MV-4-11 (cell line): Measurements from ENCODE around the gene SLC43A3.
"Not testable (repeated sequence)": the region's sequence is repeated elsewhere in the genome, so short reads cannot be mapped to it uniquely, and the experiment has no call there.

Source experiments
- DNase-seq: peaks from one replicate; lab custom pipeline; 2025; lab: John Stamatoyannopoulos, UW

Gene SLC43A3

DNA sequence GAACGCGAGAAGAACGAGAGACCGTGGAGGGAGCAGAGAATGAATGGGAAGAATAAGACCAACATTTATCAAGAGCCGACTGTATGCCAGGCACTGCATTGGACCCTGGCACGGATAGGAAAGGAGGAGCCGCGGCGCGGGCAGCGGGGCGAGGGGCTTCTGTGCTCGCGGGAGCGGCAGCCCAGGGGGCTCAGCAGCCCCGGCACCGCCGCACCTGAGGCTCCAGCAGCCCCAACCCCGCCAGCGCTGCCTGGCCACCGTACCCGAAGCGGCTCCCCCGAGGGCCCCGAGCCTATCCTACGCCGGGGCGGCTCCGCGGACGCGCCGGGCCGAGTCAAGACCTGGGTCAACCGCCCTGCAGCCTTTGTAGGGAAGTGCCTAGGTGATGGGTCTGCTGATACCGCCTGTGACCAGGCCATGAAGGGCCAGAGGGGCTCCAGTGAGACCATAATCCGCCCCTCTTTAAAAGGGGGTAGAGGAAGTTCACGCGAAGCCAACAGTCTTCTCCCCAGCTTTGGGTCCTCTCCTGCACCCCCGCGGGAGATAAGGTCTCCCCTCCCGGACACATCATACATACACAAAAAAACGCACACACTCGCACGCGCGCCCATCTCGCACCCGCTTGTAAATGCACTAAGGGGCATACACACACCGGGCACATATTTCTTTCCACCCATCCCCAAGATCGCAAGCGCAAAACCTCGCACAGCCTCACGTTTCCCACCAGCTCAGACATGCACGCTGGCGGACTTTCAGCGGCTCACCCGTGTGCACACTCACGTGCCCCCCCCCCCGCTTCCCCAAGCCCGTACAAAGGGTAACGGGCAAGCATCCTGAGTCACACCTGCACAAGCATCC, 32.5 kb upstream of the SLC43A3 start:
- no peak for DNase-seq

DNA sequence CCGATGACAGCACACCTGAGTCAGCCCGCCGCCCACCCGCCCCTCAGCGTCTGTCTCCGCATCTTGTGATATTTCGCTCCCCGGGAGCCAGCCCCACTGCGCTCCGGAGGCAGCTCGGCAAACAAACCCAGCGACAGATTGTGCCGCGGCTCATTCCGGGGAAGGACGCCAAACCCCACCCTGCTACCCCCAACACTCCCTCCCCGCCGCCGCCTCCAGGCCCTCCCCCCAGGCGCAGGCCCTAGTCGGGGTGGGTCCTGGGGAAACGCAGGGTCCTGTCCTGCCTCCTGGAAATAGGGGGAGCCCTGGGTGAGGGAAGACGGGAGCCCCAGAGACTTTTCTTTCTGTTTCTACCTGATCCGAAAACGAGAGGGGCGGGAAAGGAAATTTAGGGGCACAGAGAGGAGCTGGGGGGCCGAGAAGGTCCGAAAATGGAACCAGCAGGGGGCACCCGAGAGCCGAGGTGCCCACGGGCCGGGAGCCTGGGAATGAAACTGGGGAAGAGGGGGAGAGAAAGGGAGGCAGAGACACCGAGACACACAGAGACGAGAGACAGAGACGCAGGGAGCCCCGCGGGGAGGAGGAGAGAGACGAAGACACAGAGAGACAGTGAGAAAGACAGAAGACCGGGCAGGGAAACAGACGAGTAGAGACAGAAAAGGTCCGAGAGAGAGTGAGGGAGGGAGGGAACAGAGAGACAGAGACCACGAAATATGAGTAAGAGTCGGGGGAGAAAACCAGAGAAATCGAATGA, 31.7 kb upstream of the SLC43A3 start:
- DNase-seq, result no peak

DNA sequence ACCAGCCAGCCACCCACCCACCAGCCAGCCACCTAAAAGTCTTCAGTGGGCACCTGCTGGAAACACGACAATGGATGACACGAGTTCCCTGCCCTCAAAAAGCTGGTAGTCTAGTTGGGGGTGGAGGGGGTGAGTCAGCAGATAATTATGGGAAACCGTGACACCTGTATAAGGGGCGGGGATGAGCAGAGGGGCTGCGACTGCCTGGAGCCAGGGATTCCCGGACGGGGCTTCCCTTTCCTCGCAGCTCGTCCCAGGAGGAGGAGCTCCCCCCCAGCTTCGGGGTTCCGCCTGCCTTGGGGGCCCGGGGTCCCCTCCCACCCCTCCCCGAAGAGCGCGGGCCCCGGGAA, 31.1 kb upstream of the SLC43A3 start:
- no peak for DNase-seq

DNA sequence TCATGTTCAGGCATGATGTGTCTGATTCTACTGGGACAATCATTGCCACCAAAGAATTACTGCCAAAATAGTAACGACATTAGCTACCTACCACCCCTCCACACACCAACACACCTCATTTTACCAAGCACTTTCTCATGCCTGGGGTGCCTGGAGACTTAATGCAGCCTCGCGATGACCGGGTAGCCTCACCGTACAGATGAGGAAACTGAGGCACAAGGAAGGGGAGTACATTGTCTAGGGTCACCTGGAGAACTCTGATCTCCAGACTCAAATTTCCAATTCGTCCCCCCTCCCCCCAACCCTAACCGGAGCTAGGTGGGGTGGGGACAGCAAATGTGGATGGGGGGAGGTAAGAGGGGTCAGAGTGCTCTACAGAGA, 30.7 kb upstream of the SLC43A3 start:
- no peak for DNase-seq

DNA sequence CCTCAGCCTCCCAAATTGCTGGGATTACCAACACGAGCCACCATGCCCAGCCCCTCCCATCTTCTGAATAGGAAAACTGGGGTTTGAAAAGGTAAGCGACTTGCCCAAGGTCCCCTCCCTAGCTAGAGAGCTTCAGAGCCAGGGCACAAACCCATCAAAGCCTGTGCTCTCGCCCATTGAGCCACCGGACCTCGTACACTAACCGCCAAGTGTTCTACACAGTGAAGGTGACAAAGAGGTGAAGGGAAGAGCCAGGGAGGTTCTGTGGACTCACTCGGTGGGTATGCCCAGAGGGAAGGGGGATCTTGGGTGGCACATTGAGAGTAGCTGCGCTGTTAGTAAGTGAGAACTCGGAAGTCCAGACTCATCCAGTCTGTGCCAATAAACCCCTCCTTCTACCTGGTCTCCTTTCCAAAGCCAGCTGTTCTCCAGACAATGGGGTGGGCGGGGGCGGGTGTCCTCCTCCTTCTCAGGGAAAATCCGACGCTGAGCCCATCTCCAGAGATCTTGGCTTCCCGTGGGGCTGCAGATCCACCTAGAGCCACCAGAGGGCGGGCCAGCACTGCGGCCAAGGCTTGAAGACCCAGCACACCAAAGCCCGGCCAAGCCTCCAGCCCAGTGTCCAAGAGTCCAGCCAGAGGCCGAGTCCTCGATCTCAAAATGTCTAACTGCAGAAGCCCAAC, 30.2 kb upstream of the SLC43A3 start:
- peak; percentile 61 for DNase-seq

DNA sequence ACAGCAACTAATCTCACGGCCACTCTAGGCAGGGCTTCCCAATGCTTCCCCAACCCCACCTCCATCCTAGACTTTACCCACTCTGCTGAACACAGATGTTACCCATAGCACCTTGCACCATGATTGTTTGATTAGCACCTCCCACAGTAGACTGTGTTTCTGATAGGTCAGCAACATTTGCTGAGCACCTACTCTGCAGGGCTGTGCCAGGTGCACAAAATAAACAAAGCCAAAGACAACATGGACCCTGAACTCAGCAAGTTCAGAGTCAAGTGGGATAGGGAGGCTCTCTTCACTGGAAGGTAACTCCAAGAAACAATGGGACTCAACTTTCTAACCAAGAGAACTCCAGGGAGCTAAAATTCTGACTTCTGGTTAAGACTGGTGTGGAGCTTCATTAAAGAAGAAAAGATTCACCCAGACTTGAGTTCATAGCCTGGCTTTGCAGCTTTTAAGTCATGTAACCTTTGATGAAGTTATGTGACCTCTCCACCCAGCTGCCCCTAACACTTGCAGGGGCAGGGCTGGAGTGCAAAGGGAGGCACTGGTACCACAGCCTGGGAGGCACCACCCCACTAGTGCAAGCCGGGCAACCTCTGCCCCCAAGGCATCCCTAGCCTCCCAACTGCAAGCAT, 26.7 kb upstream of the SLC43A3 start:
- no peak for DNase-seq

DNA sequence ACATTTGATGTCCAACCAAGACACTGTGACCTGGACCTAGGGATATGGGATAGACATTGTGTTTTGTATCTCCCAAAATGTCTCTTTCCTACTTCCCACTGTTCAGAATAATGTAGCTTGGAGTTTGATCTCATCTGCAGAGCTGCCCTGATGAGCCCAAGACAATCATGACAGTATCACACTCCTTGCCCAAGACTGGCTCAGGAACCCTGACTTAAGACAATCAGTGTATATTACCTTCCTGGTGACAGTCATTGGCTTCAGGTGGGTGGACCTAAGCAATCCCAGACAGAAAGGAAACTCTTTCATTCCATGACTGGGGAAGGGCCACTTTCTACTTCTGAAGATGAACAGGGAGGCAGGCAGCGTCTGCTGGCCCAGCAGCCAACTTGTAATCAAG, 19.1 kb upstream of the SLC43A3 start:
- no peak for DNase-seq

DNA sequence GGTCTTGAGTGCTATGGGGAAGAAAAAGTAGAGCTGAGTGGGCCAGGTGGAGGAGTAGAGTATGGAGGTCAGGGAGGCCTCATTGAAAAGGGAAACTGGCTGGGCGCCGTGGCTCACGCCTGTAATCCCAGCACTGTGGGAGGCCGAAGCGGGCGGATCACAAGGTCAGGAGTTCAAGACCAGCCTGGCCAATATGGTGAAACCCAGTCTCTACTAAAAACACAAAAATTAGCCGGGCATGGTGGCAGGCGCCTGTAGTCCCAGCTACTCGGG, 18.1 kb upstream of the SLC43A3 start:
- not testable (repeated sequence) for DNase-seq

DNA sequence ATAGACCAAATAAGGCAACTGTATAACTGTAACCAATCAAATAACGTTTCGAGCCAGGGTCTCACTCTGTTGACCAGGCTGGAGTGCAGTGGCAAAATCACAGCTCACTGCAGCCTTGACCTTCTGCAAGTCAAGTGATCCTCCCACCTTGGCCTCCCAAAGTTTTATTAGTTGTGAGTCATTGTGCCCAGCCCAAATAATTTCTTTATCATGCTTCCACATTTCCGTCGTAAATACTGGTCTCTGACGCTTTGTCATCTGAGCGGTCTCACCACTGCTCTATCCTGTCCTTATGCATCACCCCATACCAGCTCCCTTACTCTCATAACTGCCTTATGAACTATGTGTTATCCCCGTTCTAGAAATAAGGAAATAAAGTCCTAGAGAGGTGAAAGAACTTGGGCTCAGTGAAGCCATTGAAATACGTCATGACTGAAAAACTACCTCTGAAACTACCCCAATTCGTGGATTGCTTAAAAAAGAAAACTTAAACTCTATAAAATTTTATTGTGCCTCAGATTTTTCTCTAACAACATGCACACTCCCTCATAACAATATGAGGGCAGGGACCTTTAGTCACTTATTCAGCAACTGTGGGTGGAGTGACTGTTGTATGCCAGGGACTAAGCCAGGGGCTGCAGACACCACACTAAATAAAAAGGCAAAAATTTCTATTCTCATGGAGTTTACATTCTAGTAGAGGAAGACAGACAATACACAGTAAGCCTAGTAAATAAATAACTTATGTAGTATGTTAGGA, 17.6 kb upstream of the SLC43A3 start:
- peak; percentile 15 for DNase-seq

DNA sequence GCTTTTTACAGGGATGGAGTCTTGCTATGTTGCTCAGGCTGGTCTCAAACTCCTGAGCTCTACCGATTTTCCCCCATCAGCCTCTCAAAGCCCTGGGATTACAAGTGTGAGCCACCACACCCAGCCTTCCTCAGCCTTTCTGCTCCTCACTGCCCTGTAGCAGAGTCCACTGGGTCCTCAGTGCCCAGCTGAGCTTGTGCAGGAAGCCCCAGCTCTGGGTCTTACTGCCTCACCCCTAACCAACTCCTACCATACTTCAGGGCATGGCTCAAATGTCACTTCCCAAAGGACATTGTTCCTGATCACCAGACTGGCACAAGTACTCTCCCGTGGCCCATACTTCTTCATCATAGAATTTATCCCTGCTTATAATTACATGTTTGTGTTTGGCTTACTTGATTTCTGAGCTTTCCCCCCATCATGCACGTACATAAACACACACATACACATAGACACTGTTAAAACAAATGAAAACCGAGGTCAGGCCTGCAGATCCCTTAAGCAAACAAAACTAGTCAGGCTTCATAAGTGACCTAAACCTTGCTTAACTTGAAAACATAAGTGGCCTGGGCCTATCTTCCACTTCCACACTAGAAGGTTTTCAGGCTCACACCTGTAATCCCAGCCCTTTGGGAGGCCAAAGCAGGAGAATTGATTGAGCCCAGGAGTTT, 14.0 kb upstream of the SLC43A3 start:
- DNase-seq, result no peak

DNA sequence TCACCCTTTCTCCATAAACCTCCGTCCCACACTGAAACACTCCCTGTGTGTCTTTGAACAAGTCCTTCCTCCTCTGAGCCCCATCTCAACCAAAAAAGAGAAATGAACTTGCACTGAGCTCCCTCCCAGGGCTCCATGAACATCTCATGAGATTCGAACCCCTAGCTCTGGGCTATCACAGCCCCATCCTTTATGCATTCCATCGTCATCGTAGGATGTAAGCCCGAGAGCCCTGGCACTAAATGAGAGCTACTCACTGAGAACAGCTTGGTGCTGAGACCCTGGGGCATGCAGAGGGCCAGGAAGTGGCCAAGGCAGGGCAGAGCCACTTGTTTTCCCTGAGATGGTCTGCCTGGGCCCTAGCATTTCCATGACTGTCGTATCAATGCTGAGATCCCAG, 12.9 kb upstream of the SLC43A3 start:
- no peak for DNase-seq

DNA sequence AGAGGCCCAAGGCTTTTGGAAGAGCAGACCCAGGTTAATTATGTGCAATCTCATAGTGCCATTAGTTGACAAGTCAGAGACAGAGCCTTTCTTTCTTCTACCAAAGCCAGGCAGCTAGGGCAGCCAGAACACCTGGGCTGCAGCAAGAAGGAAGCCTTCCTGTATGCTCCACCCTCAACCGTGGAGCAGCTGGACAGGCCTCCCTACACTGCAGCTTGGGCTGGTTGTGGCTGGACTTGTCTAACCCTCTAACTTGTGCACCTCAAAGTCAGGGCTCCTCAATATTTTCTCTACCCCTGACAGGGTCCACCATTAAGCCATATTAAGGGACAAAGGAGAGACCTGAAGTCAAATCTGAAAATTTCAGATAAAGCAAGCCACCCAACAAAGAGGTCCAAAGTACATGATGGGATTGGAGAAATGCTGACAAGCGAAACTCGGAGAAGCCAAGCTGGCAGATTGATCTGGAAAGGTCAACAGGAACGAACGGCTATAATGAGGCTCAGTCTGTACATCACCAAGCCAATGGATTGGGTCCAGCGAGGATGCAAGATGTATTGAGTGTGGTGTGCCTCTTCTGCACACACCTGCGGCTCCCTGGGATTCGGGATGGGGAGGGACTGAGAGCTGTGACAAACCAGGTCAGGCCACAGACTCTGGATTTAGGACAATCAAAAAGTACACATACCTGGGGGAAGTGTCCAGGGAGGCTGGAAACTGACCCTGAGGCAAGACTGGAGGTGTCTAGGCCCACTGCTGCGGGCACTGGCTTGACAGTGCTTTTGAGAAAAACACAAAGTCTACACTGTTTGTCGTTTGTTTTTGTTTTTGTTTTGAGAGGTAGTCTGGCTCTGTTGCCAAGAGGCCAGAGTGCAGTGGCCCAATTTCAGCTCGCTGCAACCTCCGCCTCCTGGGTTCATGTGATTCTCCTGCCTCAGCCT, 11.7 kb upstream of the SLC43A3 start:
- DNase-seq, result no peak

DNA sequence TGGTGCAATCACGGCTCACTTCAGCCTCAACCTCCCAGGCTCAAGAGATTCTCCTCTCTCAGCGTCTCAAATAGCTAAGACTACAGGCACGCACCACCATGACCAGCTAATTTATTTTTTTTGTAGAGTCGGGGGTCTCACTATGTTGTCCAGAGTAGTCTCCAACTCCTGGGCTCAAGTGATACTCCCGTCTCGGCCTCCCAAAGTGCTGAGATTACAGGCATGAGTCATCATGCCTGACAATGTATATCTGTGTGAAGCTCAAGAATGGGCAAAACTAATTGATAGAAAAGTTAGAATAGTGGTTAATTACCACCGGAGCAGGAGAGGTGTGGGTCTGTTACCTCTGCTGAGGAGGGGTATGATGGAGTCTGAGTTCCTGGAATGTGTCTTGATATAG, 9.1 kb upstream of the SLC43A3 start:
- DNase-seq, result no peak

DNA sequence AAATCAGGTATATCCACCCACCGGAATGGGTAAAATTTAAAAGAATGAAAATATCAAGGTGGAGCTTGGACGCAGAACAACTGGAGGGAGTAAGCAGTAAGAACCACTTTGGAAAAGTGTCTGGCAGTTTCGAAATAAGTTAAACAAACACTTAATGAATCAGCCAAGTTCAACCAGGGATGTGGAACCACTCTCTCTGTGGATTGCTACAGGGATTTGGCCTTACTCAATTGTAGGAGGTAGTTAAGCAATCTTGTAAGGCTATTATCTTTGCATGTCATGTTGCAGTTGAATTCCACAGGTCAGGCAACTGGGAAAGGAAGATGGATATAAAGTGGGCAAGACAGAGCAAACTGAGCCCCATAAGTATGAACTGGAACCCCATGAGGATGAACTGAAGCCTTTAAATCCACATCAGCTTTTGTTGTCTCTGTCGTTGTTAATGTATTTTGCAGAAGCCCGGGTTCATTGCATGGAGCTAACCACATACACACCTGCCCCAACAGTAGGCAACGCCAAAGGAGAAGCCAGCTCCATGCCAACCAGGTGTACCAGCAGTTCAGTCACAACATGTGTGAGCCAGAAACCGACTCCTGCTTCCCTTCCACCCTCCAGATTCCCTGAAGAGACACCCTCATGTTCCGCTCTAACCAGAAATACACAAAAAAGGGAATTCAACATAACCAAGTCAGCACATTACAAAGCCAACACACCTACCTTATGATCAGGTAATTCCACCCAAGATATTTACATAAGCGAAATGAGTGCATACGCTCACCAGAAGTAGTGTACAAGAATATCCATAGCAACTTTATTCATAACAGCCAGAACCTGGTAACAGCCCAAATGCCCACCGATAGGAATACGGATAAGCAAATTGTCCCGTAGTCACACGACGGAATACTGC, 8.0 kb upstream of the SLC43A3 start:
- DNase-seq, result peak; percentile 92

DNA sequence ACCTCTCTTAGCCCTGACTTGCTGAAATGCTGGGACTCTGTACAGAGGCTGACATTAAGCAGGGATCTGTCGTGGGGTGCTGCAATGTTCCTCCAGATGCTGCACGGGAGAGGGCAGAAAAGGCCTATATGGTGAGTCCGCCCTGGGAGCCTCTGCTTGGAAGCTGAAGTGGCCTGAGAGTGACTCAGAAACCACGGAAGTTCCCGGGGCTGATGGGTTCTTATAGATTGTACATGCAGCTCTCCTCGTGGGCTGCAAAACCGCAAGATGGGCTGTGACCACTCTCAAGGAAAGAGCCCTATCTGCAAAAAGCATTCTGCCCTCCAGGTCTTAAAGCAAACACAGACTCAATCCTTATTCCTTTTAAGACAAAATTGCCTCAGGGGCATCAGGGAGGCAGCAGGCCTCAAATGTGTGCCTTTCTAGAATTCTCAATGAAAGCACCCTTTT, 5.8 kb upstream of the SLC43A3 start:
- DNase-seq, result peak; percentile 96

DNA sequence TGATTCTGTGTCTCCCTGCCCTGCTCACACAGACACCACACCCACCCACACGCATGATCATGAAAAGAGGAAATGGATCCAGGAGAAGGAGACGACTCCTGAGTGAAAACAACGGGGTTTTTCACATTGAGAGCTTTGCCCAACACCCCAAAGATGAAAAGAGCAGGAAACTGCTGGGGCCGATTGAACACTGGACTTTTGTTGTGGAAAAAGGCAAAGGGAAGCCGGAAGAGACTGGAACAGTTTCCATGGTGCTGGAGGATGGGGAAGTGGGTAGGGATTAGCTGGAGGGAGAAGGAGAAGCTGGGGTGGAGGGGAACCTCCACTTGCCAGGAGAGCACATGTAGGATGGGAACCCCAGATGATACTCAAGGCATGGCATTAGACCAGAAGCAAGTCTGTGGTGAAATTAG, 5.2 kb upstream of the SLC43A3 start:
- peak; percentile 79 for DNase-seq

DNA sequence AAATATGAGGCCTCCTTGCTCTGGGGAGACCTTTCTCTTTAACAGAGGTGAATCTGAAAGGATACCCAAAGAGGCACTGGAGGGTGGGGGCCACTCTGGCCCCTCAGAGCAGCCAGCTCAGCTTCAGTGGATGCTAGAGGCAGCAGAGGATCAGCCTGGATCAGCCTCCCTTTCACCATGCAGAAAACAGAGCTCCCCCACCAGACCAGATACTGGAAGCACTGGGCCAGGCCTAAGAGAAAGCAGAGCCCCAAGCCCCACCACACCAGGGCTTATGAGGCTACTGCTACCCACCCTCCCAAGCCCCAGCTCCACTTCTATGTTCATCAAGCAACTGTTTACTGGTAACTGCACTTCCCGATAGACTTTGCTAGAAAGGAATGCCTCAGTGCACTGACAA, 4.0 kb upstream of the SLC43A3 start:
- no peak for DNase-seq

DNA sequence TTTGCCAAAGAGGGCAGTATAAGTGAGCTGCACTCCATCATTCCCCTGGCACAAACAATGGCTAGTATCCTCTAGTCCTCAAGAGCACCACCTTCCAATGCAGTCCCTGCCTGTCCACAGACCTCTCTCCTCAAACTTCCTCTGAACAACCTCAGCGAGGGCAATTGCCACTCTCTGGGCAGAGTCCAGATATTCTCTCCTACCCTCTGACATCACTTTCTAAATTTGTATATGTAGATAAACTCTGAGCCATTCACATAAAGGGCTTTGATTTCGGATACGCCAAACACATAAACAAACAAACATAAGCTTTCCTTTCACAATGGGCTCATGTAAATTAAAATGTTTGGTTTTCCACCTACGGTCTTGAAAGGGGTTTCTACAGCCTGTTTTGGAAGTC, 3.0 kb upstream of the SLC43A3 start:
- DNase-seq, result no peak

DNA sequence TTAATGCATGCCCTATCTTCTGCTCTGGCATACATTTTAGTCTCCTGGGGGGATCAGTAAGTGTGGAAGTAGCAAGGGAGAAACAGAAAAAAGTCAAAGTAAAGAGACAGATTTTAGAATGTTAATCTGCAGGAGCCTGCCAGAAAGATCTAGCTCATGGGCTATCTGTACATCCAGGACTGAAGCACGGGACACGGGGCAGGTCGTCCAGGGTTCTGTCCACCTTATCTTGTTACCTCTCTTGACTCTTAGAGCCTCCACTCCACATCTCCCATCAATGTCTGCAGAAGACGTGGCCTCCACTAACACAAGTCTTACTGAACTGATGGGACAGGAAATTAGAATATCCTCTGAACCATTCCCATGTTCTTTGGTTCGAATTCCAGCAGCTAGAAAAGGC, 1.7 kb upstream of the SLC43A3 start:
- no peak for DNase-seq
